ENCODE measurements around the gene GYS1.

The GYS1 gene

DNA sequence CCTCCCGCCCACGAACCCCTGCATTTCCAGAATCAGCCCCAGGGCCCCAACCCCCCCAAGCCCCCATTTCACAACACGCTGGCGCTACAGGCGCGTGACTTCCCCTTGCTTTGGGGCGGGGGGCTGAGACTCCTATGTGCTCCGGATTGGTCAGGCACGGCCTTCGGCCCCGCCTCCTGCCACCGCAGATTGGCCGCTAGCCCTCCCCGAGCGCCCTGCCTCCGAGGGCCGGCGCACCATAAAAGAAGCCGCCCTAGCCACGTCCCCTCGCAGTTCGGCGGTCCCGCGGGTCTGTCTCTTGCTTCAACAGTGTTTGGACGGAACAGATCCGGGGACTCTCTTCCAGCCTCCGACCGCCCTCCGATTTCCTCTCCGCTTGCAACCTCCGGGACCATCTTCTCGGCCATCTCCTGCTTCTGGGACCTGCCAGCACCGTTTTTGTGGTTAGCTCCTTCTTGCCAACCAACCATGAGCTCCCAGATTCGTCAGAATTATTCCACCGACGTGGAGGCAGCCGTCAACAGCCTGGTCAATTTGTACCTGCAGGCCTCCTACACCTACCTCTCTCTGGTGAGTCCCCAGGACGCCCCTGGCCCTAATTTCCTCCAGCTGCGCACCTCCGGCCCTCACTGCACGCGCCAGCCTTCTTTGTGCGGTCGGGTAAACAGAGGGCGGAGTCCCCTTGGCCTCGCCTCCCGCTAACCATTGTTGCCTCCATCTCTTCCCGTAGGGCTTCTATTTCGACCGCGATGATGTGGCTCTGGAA, 27.9 kb downstream of the GYS1 start, which contains the start of gene FTL:
FTL (plus strand) TSS at position 270 of the 766 bp plus-strand sequence; CDS start at position 469, 199 bp downstream.
- no peaks in the 10 kb centered on the region for H3K36me3 ChIP-seq (ENCODE audit: low read length)
- no peak for TF ChIP-seq EZH2phosphoT487 (conservative IDR thresholded peaks at IDR 0.05; ENCODE audit: low read length)
- TF ChIP-seq, protein P1, sequence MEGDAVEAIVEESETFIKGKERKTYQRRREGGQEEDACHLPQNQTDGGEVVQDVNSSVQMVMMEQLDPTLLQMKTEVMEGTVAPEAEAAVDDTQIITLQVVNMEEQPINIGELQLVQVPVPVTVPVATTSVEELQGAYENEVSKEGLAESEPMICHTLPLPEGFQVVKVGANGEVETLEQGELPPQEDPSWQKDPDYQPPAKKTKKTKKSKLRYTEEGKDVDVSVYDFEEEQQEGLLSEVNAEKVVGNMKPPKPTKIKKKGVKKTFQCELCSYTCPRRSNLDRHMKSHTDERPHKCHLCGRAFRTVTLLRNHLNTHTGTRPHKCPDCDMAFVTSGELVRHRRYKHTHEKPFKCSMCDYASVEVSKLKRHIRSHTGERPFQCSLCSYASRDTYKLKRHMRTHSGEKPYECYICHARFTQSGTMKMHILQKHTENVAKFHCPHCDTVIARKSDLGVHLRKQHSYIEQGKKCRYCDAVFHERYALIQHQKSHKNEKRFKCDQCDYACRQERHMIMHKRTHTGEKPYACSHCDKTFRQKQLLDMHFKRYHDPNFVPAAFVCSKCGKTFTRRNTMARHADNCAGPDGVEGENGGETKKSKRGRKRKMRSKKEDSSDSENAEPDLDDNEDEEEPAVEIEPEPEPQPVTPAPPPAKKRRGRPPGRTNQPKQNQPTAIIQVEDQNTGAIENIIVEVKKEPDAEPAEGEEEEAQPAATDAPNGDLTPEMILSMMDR (IDR thresholded peaks at IDR 0.05; ENCODE audit: insufficient read depth, low read length, poor library complexity, severe bottlenecking): no peak
- H2AFZ ChIP-seq (ENCODE audit: low read depth, low read length, severe bottlenecking): peak within 1 kb of the TSS; percentile 15
- H3F3A ChIP-seq (ENCODE audit: insufficient read depth): peaks cover 46% of the 10 kb centered on the region
- H3K4me3 ChIP-seq (ENCODE audit: insufficient read depth, low read length, poor library complexity, severe bottlenecking): peak within 1 kb of the TSS; percentile 72
- peak within 1 kb of the TSS; percentile 91 for H3K27ac ChIP-seq (ENCODE audit: low read depth, low read length)
- H3K9ac ChIP-seq (ENCODE audit: low read length): peak within 1 kb of the TSS; percentile 73
- no peaks in the 10 kb centered on the region for H3K9me2 ChIP-seq (replicated peaks; ENCODE audit: insufficient read depth, low read length)
- H3K9me3 ChIP-seq (ENCODE audit: insufficient read depth, low read length): no peaks in the 10 kb centered on the region
- peak within 1 kb of the TSS; percentile 87 for H3K4me2 ChIP-seq (ENCODE audit: low read depth, low read length, poor library complexity, severe bottlenecking)
- H3K79me2 ChIP-seq (ENCODE audit: insufficient read depth, low read length): peaks cover 14% of the 10 kb centered on the region
- no peaks in the 10 kb centered on the region for H3K27me3 ChIP-seq (ENCODE audit: low read length)
- no peaks in the 10 kb centered on the region for H4K20me1 ChIP-seq (ENCODE audit: low read depth, low read length)

DNA sequence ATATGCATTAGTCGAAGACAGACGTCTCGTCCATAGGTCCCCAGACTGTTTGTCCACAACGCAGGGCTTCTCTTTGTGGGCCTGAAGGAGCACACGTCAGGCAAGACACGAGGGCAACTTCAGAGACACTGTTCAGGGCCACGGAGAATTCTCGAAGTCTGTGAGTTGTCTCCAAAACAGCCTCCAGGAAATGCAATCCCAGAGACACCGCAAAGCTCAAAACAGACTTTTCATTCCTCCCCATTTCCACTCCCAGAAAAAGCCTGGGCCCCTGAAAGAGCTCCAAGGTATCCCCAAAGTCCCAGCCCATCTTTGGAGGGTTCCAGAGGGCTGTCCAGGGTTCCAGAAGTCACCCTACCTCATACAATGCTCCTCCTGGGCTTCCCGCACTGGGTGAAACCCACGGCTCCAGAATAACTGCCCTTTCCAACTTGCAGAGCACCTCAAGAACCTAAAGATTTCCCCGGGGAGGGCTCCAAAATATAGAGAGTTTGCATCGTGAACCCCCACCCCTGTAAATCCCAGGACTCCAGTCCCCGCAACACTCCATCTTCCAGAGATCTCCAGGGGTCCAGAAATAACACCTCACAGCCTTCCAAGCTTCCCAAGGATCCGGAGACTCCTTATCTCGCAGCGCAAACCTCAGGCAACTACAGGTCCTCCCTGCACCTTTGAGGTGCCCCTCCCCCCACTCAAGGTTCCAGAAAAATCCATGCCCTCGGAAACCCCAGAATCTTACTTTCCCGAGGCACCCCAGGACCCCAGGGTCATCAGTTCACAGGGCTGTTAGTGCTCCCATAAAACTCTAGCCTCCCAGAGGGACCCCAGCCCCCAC, 28.7 kb downstream of the GYS1 start:
- Histone ChIP-seq H4K20me1 (ENCODE audit: low read depth, low read length) (no peaks in the 10 kb centered on the region), H3K4me3 (ENCODE audit: insufficient read depth, low read length, poor library complexity, severe bottlenecking) (peak overlapping the region; percentile 50), H3K36me3 (ENCODE audit: low read length) (no peaks in the 10 kb centered on the region), H3K79me2 (ENCODE audit: insufficient read depth, low read length) (peaks cover 14% of the 10 kb centered on the region), H3F3A (ENCODE audit: insufficient read depth) (peaks cover 51% of the 10 kb centered on the region), H3K4me2 (ENCODE audit: low read depth, low read length, poor library complexity, severe bottlenecking) (peak overlapping the region; percentile 87), H3K9me2 (replicated peaks; ENCODE audit: insufficient read depth, low read length) (no peaks in the 10 kb centered on the region), H2AFZ (ENCODE audit: low read depth, low read length, severe bottlenecking) (peak overlapping the region; percentile 15), H3K27me3 (ENCODE audit: low read length) (no peaks in the 10 kb centered on the region), H3K27ac (ENCODE audit: low read depth, low read length) (peak overlapping the region; percentile 91), H3K9ac (ENCODE audit: low read length) (peak overlapping the region; percentile 62), H3K9me3 (ENCODE audit: insufficient read depth, low read length) (no peaks in the 10 kb centered on the region)
- TF ChIP-seq, protein P1 (IDR thresholded peaks at IDR 0.05; ENCODE audit: insufficient read depth, low read length, poor library complexity, severe bottlenecking): no peak
- TF ChIP-seq EZH2phosphoT487 (conservative IDR thresholded peaks at IDR 0.05; ENCODE audit: low read length): no peak

DNA sequence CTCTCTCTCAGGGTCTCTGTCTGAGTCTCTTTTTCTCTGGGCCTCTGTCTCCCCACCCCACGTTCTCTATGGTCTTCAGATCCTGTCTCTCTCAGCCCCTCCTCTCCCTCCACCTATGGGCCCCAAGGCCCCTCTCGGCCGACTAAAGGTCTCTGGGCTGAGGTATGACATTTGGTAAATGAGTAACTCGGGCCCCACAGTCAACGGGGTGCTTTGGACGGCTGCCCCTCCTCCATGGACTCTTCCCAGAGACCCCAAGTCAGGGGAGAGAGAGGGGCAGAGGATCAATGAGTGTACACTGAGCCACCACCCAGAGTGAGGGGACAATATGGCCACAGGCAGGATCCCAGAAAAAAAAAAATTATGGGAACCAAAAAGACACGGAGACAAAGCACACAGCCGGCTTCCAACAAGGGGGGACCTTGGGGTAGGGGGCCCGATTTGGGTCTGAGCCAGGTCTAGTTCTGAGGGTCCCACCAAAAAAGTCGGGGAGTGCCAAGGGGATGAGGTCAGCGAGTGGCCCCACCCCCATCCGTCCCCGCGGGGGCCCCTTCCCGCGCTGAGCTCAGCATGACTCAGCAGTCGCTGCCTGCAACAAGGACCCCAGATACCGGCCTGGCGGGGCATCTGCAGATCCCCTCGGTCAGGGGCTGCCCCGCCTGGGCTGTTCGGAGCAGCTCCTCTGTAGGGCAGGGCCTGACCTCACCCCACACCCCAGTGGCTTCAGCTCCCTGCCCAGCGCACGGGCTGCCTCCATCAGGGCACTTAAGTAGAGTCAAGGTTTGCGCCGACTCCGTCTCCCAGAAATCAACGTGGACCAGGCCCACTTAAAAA, 29.5 kb downstream of the GYS1 start:
- Histone ChIP-seq H3K27ac (ENCODE audit: low read depth, low read length) (peak overlapping the region; percentile 91), H3F3A (ENCODE audit: insufficient read depth) (peaks cover 54% of the 10 kb centered on the region), H3K9me3 (ENCODE audit: insufficient read depth, low read length) (no peaks in the 10 kb centered on the region), H3K4me3 (ENCODE audit: insufficient read depth, low read length, poor library complexity, severe bottlenecking) (peak overlapping the region; percentile 50), H3K9me2 (replicated peaks; ENCODE audit: insufficient read depth, low read length) (no peaks in the 10 kb centered on the region), H3K36me3 (ENCODE audit: low read length) (no peaks in the 10 kb centered on the region), H2AFZ (ENCODE audit: low read depth, low read length, severe bottlenecking) (peak overlapping the region; percentile 15), H3K9ac (ENCODE audit: low read length) (peak overlapping the region; percentile 62), H3K27me3 (ENCODE audit: low read length) (no peaks in the 10 kb centered on the region), H3K79me2 (ENCODE audit: insufficient read depth, low read length) (peaks cover 14% of the 10 kb centered on the region), H4K20me1 (ENCODE audit: low read depth, low read length) (no peaks in the 10 kb centered on the region), H3K4me2 (ENCODE audit: low read depth, low read length, poor library complexity, severe bottlenecking) (peak overlapping the region; percentile 87)
- TF ChIP-seq, protein P1 (IDR thresholded peaks at IDR 0.05; ENCODE audit: insufficient read depth, low read length, poor library complexity, severe bottlenecking): no peak
- TF ChIP-seq EZH2phosphoT487 (conservative IDR thresholded peaks at IDR 0.05; ENCODE audit: low read length): no peak

All from SU-DHL-6 (cell line).